Fibroblast of lung (primary cell): ENCODE data around the gene FZD8.

Source experiments
- EZH2 ChIP-seq: IDR thresholded peaks from 2 replicates; pipeline ENCODE4 v1.5.1; 2012; ENCODE audit warnings: low read length, control low read depth, mild to moderate bottlenecking; ENCODE audit errors: missing control alignments
- TF ChIP-seq, protein P1 (sequence below), 2 donors: IDR thresholded peaks in 1 of 2; conservative IDR thresholded peaks in 1 of 2; 1 replicate in 1 of 2; 2 replicates in 1 of 2; pipeline ENCODE4 v1.5.1; 2011 to 2012; ENCODE audit warnings: low read length in 2 of 2, control low read depth in 1 of 2, inconsistent platforms in 1 of 2, low read depth in 1 of 2, mild to moderate bottlenecking in 1 of 2

DNA sequence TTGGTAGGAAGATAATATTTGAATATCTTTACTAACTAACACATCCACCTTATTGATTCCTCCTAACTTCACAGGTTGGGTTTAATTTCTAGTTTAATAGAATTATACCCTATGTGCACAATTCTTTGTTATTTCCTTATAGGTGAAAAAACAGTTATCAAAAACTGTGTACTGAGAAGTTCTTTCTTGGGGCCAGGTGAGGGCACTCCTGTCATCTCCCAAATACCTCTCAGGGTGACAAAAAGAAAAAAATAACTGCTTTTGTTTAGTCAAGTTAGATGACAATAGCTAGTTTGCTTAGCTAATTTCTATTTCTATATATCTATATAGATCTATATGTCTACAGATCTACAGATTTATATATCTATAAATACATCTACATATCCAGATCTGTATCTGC lies 10.1 kb downstream of the FZD8 start:
- TF ChIP-seq, protein P1, sequence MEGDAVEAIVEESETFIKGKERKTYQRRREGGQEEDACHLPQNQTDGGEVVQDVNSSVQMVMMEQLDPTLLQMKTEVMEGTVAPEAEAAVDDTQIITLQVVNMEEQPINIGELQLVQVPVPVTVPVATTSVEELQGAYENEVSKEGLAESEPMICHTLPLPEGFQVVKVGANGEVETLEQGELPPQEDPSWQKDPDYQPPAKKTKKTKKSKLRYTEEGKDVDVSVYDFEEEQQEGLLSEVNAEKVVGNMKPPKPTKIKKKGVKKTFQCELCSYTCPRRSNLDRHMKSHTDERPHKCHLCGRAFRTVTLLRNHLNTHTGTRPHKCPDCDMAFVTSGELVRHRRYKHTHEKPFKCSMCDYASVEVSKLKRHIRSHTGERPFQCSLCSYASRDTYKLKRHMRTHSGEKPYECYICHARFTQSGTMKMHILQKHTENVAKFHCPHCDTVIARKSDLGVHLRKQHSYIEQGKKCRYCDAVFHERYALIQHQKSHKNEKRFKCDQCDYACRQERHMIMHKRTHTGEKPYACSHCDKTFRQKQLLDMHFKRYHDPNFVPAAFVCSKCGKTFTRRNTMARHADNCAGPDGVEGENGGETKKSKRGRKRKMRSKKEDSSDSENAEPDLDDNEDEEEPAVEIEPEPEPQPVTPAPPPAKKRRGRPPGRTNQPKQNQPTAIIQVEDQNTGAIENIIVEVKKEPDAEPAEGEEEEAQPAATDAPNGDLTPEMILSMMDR (conservative IDR thresholded peaks at IDR 0.05 in 1 of 2, IDR thresholded peaks at IDR 0.05 in 1 of 2; ENCODE audit: low read depth in 1 of 2, low read length in 2 of 2), result no peak
- TF ChIP-seq EZH2, result no peak
